H1 (cell line): ENCODE results near the gene SLC13A5. TPM values are rescaled to one million over a fixed set of nuclear protein-coding genes. Genes with fewer than 3 reads are reported as not detected.
A peak's percentile ranks its signal among the peaks of the same experiment; 100 is the strongest.

ENCODE experiments used
- CTCF ChIA-PET: fragments of 300-600 bp; sonication (Branson Sonifier 250); formaldehyde crosslinking; loops from one replicate; lab custom pipeline; 2021; ENCODE audit not compliant: partially characterized antibody; lab: Charles Lee
- POLR2A ChIA-PET: fragments of 300-600 bp; sonication (Branson Sonifier 250); formaldehyde crosslinking; loops from one replicate; lab custom pipeline; 2021; ENCODE audit warnings: inconsistent platforms; ENCODE audit not compliant: partially characterized antibody; lab: Charles Lee
- DNase-seq, 2 experiments: peaks; one replicate each; pipeline versions ENCODE4 v3.0.0 to v3.0.0-alpha.2; 2010 to 2022; ENCODE audit warnings: low spot score in 2 of 2, low read depth in 1 of 2, mixed read lengths in 1 of 2
- FAIRE-seq: peaks from 2 replicates; lab custom pipeline; 2011; peaks lifted over from hg19 to GRCh38; lab: Jason Lieb, UNC
- H2AFZ ChIP-seq: 2 replicates; pipeline ENCODE4 v1.8.1; 2012; ENCODE audit warnings: low read length, inconsistent platforms
- H2AK5ac ChIP-seq: 2 replicates; pipeline ENCODE4 v1.6.1; 2013; ENCODE audit warnings: low read depth, low read length
- H2BK120ac ChIP-seq: replicated peaks from 2 replicates; pipeline ENCODE3; 2013; ENCODE audit warnings: low read depth, low read length, inconsistent platforms
- H2BK12ac ChIP-seq: 2 replicates; pipeline ENCODE4 v1.6.1; 2013; ENCODE audit warnings: low read depth, low read length
- H2BK15ac ChIP-seq: 2 replicates; pipeline ENCODE4 v1.6.1; 2013; ENCODE audit warnings: low read length
- H2BK20ac ChIP-seq: 2 replicates; pipeline ENCODE4 v1.6.1; 2013; ENCODE audit warnings: low read length
- H2BK5ac ChIP-seq: 2 replicates; pipeline ENCODE4 v1.6.1; 2013; ENCODE audit warnings: low read depth, low read length
- H3K14ac ChIP-seq: 2 replicates; pipeline ENCODE4 v1.6.1; 2013; ENCODE audit warnings: inconsistent platforms; ENCODE audit not compliant: insufficient read length
- H3K18ac ChIP-seq: 2 replicates; pipeline ENCODE4 v1.6.1; 2013; ENCODE audit warnings: low read length; ENCODE audit errors: extremely low read depth
- H3K23ac ChIP-seq: 2 replicates; pipeline ENCODE4 v1.6.1; 2013; ENCODE audit warnings: inconsistent platforms; ENCODE audit not compliant: insufficient read length
- H3K23me2 ChIP-seq: 2 replicates; pipeline ENCODE4 v1.6.1; 2013; ENCODE audit warnings: low read depth, low read length
- H3K27ac ChIP-seq: 2 replicates; pipeline ENCODE4 v1.6.1; 2011; ENCODE audit warnings: low read depth, low read length, inconsistent platforms
- H3K27me3 ChIP-seq, 4 experiments: replicated peaks in 1 of 4; 1 replicate in 1 of 4; 2 replicates in 3 of 4; pipeline versions ENCODE4 v1.6.1 to v1.8.1; 2011 to 2013; ENCODE audit warnings: low read length in 3 of 4, mild to moderate bottlenecking in 3 of 4, inconsistent platforms in 2 of 4, mixed read lengths in 2 of 4, moderate library complexity in 1 of 4; ENCODE audit not compliant: control insufficient read depth in 3 of 4, insufficient read depth in 3 of 4; ENCODE audit errors: extremely low read depth in 1 of 4
- H3K36me3 ChIP-seq, 4 experiments: 2 replicates each; pipeline versions ENCODE4 v1.6.1 to v1.8.1; 2011 to 2013; ENCODE audit warnings: mild to moderate bottlenecking in 4 of 4, low read length in 3 of 4, moderate library complexity in 2 of 4, control low read depth in 1 of 4, inconsistent platforms in 1 of 4; ENCODE audit not compliant: insufficient read depth in 4 of 4, control insufficient read depth in 2 of 4
- H3K4ac ChIP-seq: replicated peaks from 2 replicates; pipeline ENCODE3; 2013; ENCODE audit warnings: low read length, low read depth, mixed read lengths, inconsistent platforms; ENCODE audit not compliant: insufficient read length
- H3K4me1 ChIP-seq, 4 experiments: replicated peaks in 1 of 4; 1 replicate in 1 of 4; 2 replicates in 3 of 4; pipeline versions ENCODE4 v1.6.1 to v1.8.1; 2011 to 2013; ENCODE audit warnings: low read length in 3 of 4, inconsistent platforms in 2 of 4, mixed read lengths in 1 of 4; ENCODE audit not compliant: insufficient read depth in 4 of 4, control insufficient read depth in 3 of 4
- H3K4me2 ChIP-seq, 2 experiments: 2 replicates each; pipeline versions ENCODE4 v1.6.1 to v1.8.1; 2011 to 2013; ENCODE audit warnings: low read depth in 2 of 2, low read length in 2 of 2, control low read depth in 1 of 2, inconsistent platforms in 1 of 2, mild to moderate bottlenecking in 1 of 2; ENCODE audit not compliant: insufficient read depth in 1 of 2
- H3K4me3 ChIP-seq, 4 experiments: fragments of 200-600, 300-600 bp in 1 of 4; sonication (generic), shearing (Covaris generic), sonication (Bioruptor Twin) in 1 of 4; 2 replicates each; pipeline versions ENCODE4 v1.5.1 to v1.8.1; 2011 to 2016; ENCODE audit warnings: low read length in 4 of 4, low read depth in 3 of 4, control low read depth in 2 of 4, inconsistent platforms in 2 of 4, mild to moderate bottlenecking in 2 of 4, mixed read lengths in 1 of 4, moderate library complexity in 1 of 4; ENCODE audit not compliant: insufficient read depth in 2 of 4; ENCODE audit errors: extremely low read depth in 1 of 4
- H3K56ac ChIP-seq: replicated peaks from 2 replicates; pipeline ENCODE3; 2013; ENCODE audit warnings: low read depth, mild to moderate bottlenecking, mixed read lengths, low read length, inconsistent platforms; ENCODE audit not compliant: insufficient read length
- H3K79me1 ChIP-seq: 2 replicates; pipeline ENCODE4 v1.6.1; 2013; ENCODE audit warnings: low read depth, low read length, control low read depth
- H3K79me2 ChIP-seq, 2 experiments: 2 replicates each; pipeline versions ENCODE4 v1.6.1 to v1.8.1; 2012 to 2013; ENCODE audit warnings: low read length in 2 of 2, mild to moderate bottlenecking in 2 of 2, inconsistent platforms in 1 of 2; ENCODE audit not compliant: insufficient read depth in 2 of 2, control insufficient read depth in 1 of 2
- H3K9ac ChIP-seq, 4 experiments: replicated peaks in 1 of 4; 1 replicate in 1 of 4; 2 replicates in 3 of 4; pipeline versions ENCODE4 v1.6.1 to v1.8.1; 2011 to 2013; ENCODE audit warnings: low read depth in 3 of 4, low read length in 3 of 4, control low read depth in 2 of 4, mild to moderate bottlenecking in 2 of 4, moderate library complexity in 2 of 4, inconsistent platforms in 1 of 4; ENCODE audit errors: extremely low read depth in 1 of 4
- H3K9me3 ChIP-seq, 2 experiments: 2 replicates each; pipeline versions ENCODE4 v1.6.1 to v1.8.1; 2012 to 2013; ENCODE audit warnings: mild to moderate bottlenecking in 2 of 2, moderate library complexity in 2 of 2, control low read depth in 1 of 2, inconsistent platforms in 1 of 2, low read depth in 1 of 2, low read length in 1 of 2, mixed read lengths in 1 of 2; ENCODE audit not compliant: insufficient read depth in 2 of 2
- H4K20me1 ChIP-seq, 2 experiments: replicated peaks in 1 of 2; 2 replicates each; pipeline versions ENCODE3 to v1.8.1; 2011 to 2013; ENCODE audit warnings: inconsistent platforms in 2 of 2, low read length in 2 of 2, mild to moderate bottlenecking in 1 of 2; ENCODE audit not compliant: insufficient read depth in 2 of 2, control insufficient read depth in 1 of 2
- H4K5ac ChIP-seq: 2 replicates; pipeline ENCODE4 v1.6.1; 2013; ENCODE audit warnings: low read length, low read depth, mixed read lengths, inconsistent platforms; ENCODE audit not compliant: insufficient read length
- H4K8ac ChIP-seq: 2 replicates; pipeline ENCODE4 v1.8.0; 2013; ENCODE audit warnings: mild to moderate bottlenecking, moderate library complexity, low read length, inconsistent platforms; ENCODE audit not compliant: insufficient read depth; ENCODE audit errors: extremely low read depth
- H4K91ac ChIP-seq: replicated peaks from 2 replicates; pipeline ENCODE3; 2013; ENCODE audit warnings: low read length, mixed read lengths, inconsistent platforms; ENCODE audit not compliant: insufficient read length
- CTCF ChIP-seq, 3 experiments: IDR thresholded peaks; 1 replicate in 2 of 3; 2 replicates in 1 of 3; pipeline versions ENCODE4 v1.5.1 to v1.6.1; 2011; ENCODE audit warnings: low read length in 3 of 3, mild to moderate bottlenecking in 3 of 3, inconsistent platforms in 2 of 3, low read depth in 1 of 3, moderate library complexity in 1 of 3; ENCODE audit not compliant: insufficient read depth in 1 of 3; ENCODE audit errors: control extremely low read depth in 1 of 3
- E2F6 ChIP-seq: IDR thresholded peaks from 2 replicates; pipeline ENCODE4 v1.6.1; 2012; ENCODE audit warnings: inconsistent platforms
- EZH2 ChIP-seq: fragments of 200-600 bp; sonication (generic); IDR thresholded peaks from 2 replicates; pipeline ENCODE4 v1.7.1; 2012; ENCODE audit warnings: low read depth, mild to moderate bottlenecking, moderate library complexity, low read length, inconsistent platforms; ENCODE audit not compliant: severe bottlenecking
- KDM5A ChIP-seq: fragments of 200-600 bp; IDR thresholded peaks from 2 replicates; pipeline ENCODE4 v1.7.1; 2012; ENCODE audit warnings: mild to moderate bottlenecking, low read length, inconsistent platforms, mixed read lengths
- TAF1 ChIP-seq: IDR thresholded peaks from 2 replicates; pipeline ENCODE4 v1.6.1; 2011; ENCODE audit warnings: mild to moderate bottlenecking, low read depth, low read length
- TCF12 ChIP-seq: IDR thresholded peaks from 2 replicates; pipeline ENCODE4 v1.6.1; 2011; ENCODE audit warnings: low read depth, mild to moderate bottlenecking, low read length
- WGBS, 2 experiments: shearing (Covaris generic) in 1 of 2; methylation state at CpG; one replicate each; pipeline versions ENCODE4 v1.1.6 to v1.1.7; 2013 to 2015; ENCODE audit warnings: low lambda C conversion rate in 2 of 2, mixed read lengths in 2 of 2, inconsistent platforms in 1 of 2, low coverage in 1 of 2, missing lambda C conversion rate in 1 of 2; ENCODE audit not compliant: insufficient replicate concordance in 2 of 2, insufficient coverage in 1 of 2, insufficient read length in 1 of 2; ENCODE audit errors: extremely low coverage in 1 of 2, missing lambda C conversion rate in 1 of 2; 5-methylcytosine and 5-hydroxymethylcytosine counted together
- polyA plus RNA-seq, 7 experiments: library from polyadenylated mRNA; depleted of rRNA in 3 of 7; stranded (reverse) in 5 of 7; unstranded in 2 of 7; fragments of >200 nt in 5 of 7; fragments of 200-250 nt in 2 of 7; gene quantifications; 1 replicate in 5 of 7; 2 replicates in 1 of 7; 4 replicates in 1 of 7; pipeline versions ENCODE4 v1.2.1 to v1.2.3, GENCODE V29; 2011 to 2013; ENCODE audit warnings: missing spikeins in 2 of 7, mixed read lengths in 2 of 7
- total RNA-seq: library from RNA; stranded (reverse); fragmentation: NEBNext Ultra II Directional; extraction: Animal tissue kit (Norgen Biotek cat#: 25700); gene quantifications from 2 replicates; pipeline ENCODE4 v1.2.1, GENCODE V29; 2021

Gene SLC13A5
- total and polyA plus RNA-seq, 2 of the 8 experiments (the other 6 are each of a cell fraction or from before 2014, with no cell fraction given) = 2.1 to 2.6 TPM

GRCh38 chr17:6752068-6752909, 39.1 kb upstream of the SLC13A5 start:
- no peak overlapping the region for H3K27ac ChIP-seq
- H3K4me3 ChIP-seq = no peak overlapping the region
- peak overlapping the region; percentile 79; the same call in 1 of the 2 replicates for H2BK5ac ChIP-seq
- H3K79me2 ChIP-seq = no peaks in the 10 kb centered on the region
- DNase-seq (no peak), FAIRE-seq (no peak)
- peak overlapping the region; percentile 43; the same call in 1 of the 2 replicates for H2BK20ac ChIP-seq
- no peak overlapping the region for H3K4me2 ChIP-seq
- H3K56ac ChIP-seq = no peak overlapping the region
- H3K18ac ChIP-seq = no peak overlapping the region; the same call in 1 of the 2 replicates
- H4K91ac ChIP-seq = peak overlapping the region; percentile 29
- H3K23ac ChIP-seq = no peak overlapping the region
- peak overlapping the region; percentile 91 for H2AFZ ChIP-seq
- peak overlapping the region; percentile 44 for H4K5ac ChIP-seq
- TF ChIP-seq E2F6 = no peak
- TF ChIP-seq TAF1 = no peak
- TF ChIP-seq KDM5A = no peak
- TF ChIP-seq EZH2 = no peak
- no peak for TF ChIP-seq TCF12
- TF ChIP-seq CTCF (IDR thresholded peaks at IDR 0.05; ENCODE audit: control extremely low read depth in 1 of 3, insufficient read depth in 1 of 3, low read depth in 1 of 3, low read length in 3 of 3) = no peak
- CTCF ChIA-PET = interaction anchor here (0.9 kb wide), 1 partner anchor 91 kb away, joined by 3 read pairs; no protein-coding TSS in a partner anchor
- H3K27me3 ChIP-seq = no peaks in the 10 kb centered on the region; a peak in 1 of 7 replicates
- H2BK120ac ChIP-seq = no peak overlapping the region
- H3K4me1 ChIP-seq = peaks cover 0 to 6% (median 3%) of the 10 kb centered on the region in 4 experiments; a peak in 3 of 7 replicates
- H2BK15ac ChIP-seq = no peak overlapping the region
- H2BK12ac ChIP-seq = peak overlapping the region; percentile 1
- no peak overlapping the region for H2AK5ac ChIP-seq
- no peak overlapping the region for H3K4ac ChIP-seq
- H3K23me2 ChIP-seq = peaks cover 1% of the 10 kb centered on the region; the same call in 1 of the 2 replicates
- no peaks in the 10 kb centered on the region for H4K20me1 ChIP-seq
- WGBS, 2 experiments = 75% methylated on average over 7 of the region's 7 CpGs; no CpG with 5 or more reads in 1 of the 2 experiments
- H4K8ac ChIP-seq = peak overlapping the region; percentile 78; the same call in 1 of the 2 replicates
- H3K79me1 ChIP-seq = no peaks in the 10 kb centered on the region
- no peaks in the 10 kb centered on the region for H3K36me3 ChIP-seq
- H3K14ac ChIP-seq = no peak overlapping the region
- no peaks in the 10 kb centered on the region for H3K9me3 ChIP-seq
- no peak overlapping the region for H3K9ac ChIP-seq
- POLR2A ChIA-PET = interaction anchor here (0.9 to 1.0 kb wide), 2 partner anchors 18 to 49 kb away, joined by 3 to 4 read pairs; no protein-coding TSS in a partner anchor
